HepG2 (cell line): ENCODE measurements around the gene LY6G5B. TPM values are rescaled to one million over a fixed set of nuclear protein-coding genes. Genes with fewer than 3 reads are reported as not detected.
A peak's percentile ranks its signal among the peaks of the same experiment; 100 is the strongest.

ENCODE experiments used
- HOXA7 ChIP-seq: sonication (generic); formaldehyde crosslinking; IDR thresholded peaks from 2 replicates; pipeline ENCODE4 v1.8.1; 2022; ENCODE audit warnings: mild to moderate bottlenecking, missing genetic modification reagents, moderate library complexity
- PCBP1 ChIP-seq: fragments of 200-400 bp; formaldehyde crosslinking; IDR thresholded peaks from 2 replicates; pipeline ENCODE4 v1.6.1; 2017; ENCODE audit warnings: mild to moderate bottlenecking, low read depth, low read length, borderline replicate concordance
- RFX3 ChIP-seq: IDR thresholded peaks from 2 replicates; pipeline ENCODE4 v1.6.1; 2016; ENCODE audit warnings: missing biosample characterization, missing genetic modification reagents
- polyA plus RNA-seq, 8 experiments: library from polyadenylated mRNA; depleted of rRNA in 3 of 8; stranded (reverse) in 7 of 8; unstranded in 1 of 8; fragments of >200 nt; fragmentation: Illumina TruSeq in 4 of 8; extraction: Trizol in 4 of 8; gene quantifications; 2 replicates each; pipeline versions ENCODE4 v1.2.1 to v1.2.3, GENCODE V29; 2011 to 2016; ENCODE audit warnings: low read depth in 4 of 8, missing spikeins in 1 of 8, mixed read lengths in 1 of 8; ENCODE audit not compliant: insufficient read depth in 1 of 8
- total RNA-seq, 5 experiments: library from RNA; depleted of rRNA; stranded (reverse); fragments of >200 nt; fragmentation: Illumina TruSeq; extraction: Trizol; gene quantifications; 2 replicates each; pipeline ENCODE4 v1.2.3, GENCODE V29; 2016; ENCODE audit warnings: low read depth in 1 of 5
- TF ChIP-seq, protein P1 (sequence below): IDR thresholded peaks from 2 replicates; pipeline ENCODE4 v1.6.1; 2016; ENCODE audit warnings: low read depth, missing genetic modification reagents, missing compliant biosample characterization
- TF ChIP-seq, protein P2 (sequence below): sonication (generic); formaldehyde crosslinking; IDR thresholded peaks from 2 replicates; pipeline ENCODE4 v1.4.0; 2020; ENCODE audit warnings: missing genetic modification reagents, mild to moderate bottlenecking, borderline replicate concordance
- TF ChIP-seq, protein P3 (sequence below): sonication (generic); formaldehyde crosslinking; IDR thresholded peaks from 2 replicates; pipeline ENCODE4 v1.9.0; 2021; ENCODE audit warnings: mild to moderate bottlenecking, missing genetic modification reagents
- TF ChIP-seq, protein P4 (sequence below): sonication (generic); formaldehyde crosslinking; IDR thresholded peaks from 2 replicates; pipeline ENCODE4 v1.5.1; 2020; ENCODE audit warnings: mild to moderate bottlenecking, missing genetic modification reagents, borderline replicate concordance

Gene LY6G5B
- total and polyA plus RNA-seq, 2 of the 13 experiments (the other 11 are each of a cell fraction or from before 2014, with no cell fraction given), result 7.8 to 15.7 TPM

DNA sequence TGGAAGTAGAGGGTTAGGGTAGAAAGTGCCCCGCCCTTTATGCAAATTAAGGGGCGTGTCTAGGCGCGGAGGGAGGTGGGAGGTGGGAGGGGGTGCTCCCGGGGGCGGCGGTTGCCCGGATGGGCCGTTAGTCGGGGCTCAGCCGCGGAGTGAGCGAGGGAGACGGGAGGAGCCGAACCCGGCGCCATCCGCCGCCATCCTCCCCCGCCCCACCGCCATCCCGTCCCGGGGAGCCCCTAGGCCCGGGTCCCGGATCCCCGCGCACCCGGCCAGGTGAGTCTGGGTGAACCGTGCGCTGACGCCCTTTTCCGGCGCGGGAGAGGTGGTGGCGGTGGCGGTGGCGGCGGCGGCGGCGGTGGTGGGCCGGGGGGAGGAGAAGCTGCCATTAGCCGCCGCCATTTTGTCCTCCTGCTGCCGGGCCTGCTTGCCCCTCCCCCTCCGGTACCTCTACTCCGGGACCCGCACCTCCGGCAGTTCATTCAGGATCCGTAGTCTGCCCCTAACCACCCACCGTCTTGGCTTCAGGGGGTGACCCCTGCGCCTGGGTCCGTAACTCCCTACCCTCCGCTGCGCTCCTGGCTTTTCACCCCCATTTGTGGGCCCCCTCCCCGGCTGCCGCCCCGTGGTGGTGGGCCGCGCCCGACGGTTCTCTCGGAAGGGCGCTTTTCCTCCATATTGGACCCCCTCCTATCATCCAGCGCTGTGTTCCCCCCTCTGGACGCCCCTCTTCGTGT lies 49.0 kb upstream of the LY6G5B start, which contains the start of gene PRRC2A (continued):
- TF ChIP-seq, protein P1, sequence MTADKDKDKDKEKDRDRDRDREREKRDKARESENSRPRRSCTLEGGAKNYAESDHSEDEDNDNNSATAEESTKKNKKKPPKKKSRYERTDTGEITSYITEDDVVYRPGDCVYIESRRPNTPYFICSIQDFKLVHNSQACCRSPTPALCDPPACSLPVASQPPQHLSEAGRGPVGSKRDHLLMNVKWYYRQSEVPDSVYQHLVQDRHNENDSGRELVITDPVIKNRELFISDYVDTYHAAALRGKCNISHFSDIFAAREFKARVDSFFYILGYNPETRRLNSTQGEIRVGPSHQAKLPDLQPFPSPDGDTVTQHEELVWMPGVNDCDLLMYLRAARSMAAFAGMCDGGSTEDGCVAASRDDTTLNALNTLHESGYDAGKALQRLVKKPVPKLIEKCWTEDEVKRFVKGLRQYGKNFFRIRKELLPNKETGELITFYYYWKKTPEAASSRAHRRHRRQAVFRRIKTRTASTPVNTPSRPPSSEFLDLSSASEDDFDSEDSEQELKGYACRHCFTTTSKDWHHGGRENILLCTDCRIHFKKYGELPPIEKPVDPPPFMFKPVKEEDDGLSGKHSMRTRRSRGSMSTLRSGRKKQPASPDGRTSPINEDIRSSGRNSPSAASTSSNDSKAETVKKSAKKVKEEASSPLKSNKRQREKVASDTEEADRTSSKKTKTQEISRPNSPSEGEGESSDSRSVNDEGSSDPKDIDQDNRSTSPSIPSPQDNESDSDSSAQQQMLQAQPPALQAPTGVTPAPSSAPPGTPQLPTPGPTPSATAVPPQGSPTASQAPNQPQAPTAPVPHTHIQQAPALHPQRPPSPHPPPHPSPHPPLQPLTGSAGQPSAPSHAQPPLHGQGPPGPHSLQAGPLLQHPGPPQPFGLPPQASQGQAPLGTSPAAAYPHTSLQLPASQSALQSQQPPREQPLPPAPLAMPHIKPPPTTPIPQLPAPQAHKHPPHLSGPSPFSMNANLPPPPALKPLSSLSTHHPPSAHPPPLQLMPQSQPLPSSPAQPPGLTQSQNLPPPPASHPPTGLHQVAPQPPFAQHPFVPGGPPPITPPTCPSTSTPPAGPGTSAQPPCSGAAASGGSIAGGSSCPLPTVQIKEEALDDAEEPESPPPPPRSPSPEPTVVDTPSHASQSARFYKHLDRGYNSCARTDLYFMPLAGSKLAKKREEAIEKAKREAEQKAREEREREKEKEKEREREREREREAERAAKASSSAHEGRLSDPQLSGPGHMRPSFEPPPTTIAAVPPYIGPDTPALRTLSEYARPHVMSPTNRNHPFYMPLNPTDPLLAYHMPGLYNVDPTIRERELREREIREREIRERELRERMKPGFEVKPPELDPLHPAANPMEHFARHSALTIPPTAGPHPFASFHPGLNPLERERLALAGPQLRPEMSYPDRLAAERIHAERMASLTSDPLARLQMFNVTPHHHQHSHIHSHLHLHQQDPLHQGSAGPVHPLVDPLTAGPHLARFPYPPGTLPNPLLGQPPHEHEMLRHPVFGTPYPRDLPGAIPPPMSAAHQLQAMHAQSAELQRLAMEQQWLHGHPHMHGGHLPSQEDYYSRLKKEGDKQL (CRISPR knock-in tag), result no peak
- TF ChIP-seq, protein P2, sequence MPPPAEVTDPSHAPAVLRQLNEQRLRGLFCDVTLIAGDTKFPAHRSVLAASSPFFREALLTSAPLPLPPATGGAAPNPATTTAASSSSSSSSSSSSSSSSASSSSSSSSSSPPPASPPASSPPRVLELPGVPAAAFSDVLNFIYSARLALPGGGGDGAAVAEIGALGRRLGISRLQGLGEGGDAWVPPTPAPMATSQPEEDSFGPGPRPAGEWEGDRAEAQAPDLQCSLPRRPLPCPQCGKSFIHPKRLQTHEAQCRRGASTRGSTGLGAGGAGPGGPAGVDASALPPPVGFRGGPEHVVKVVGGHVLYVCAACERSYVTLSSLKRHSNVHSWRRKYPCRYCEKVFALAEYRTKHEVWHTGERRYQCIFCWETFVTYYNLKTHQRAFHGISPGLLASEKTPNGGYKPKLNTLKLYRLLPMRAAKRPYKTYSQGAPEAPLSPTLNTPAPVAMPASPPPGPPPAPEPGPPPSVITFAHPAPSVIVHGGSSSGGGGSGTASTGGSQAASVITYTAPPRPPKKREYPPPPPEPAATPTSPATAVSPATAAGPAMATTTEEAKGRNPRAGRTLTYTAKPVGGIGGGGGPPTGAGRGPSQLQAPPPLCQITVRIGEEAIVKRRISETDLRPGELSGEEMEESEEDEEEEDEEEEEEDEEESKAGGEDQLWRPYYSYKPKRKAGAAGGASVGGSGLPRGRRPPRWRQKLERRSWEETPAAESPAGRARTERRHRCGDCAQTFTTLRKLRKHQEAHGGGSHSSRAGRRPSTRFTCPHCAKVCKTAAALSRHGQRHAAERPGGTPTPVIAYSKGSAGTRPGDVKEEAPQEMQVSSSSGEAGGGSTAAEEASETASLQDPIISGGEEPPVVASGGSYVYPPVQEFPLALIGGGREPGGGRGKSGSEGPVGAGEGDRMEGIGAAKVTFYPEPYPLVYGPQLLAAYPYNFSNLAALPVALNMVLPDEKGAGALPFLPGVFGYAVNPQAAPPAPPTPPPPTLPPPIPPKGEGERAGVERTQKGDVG (CRISPR knock-in tag), result peak; percentile 76; the same call in 1 of the 2 replicates
- TF ChIP-seq, protein P3, sequence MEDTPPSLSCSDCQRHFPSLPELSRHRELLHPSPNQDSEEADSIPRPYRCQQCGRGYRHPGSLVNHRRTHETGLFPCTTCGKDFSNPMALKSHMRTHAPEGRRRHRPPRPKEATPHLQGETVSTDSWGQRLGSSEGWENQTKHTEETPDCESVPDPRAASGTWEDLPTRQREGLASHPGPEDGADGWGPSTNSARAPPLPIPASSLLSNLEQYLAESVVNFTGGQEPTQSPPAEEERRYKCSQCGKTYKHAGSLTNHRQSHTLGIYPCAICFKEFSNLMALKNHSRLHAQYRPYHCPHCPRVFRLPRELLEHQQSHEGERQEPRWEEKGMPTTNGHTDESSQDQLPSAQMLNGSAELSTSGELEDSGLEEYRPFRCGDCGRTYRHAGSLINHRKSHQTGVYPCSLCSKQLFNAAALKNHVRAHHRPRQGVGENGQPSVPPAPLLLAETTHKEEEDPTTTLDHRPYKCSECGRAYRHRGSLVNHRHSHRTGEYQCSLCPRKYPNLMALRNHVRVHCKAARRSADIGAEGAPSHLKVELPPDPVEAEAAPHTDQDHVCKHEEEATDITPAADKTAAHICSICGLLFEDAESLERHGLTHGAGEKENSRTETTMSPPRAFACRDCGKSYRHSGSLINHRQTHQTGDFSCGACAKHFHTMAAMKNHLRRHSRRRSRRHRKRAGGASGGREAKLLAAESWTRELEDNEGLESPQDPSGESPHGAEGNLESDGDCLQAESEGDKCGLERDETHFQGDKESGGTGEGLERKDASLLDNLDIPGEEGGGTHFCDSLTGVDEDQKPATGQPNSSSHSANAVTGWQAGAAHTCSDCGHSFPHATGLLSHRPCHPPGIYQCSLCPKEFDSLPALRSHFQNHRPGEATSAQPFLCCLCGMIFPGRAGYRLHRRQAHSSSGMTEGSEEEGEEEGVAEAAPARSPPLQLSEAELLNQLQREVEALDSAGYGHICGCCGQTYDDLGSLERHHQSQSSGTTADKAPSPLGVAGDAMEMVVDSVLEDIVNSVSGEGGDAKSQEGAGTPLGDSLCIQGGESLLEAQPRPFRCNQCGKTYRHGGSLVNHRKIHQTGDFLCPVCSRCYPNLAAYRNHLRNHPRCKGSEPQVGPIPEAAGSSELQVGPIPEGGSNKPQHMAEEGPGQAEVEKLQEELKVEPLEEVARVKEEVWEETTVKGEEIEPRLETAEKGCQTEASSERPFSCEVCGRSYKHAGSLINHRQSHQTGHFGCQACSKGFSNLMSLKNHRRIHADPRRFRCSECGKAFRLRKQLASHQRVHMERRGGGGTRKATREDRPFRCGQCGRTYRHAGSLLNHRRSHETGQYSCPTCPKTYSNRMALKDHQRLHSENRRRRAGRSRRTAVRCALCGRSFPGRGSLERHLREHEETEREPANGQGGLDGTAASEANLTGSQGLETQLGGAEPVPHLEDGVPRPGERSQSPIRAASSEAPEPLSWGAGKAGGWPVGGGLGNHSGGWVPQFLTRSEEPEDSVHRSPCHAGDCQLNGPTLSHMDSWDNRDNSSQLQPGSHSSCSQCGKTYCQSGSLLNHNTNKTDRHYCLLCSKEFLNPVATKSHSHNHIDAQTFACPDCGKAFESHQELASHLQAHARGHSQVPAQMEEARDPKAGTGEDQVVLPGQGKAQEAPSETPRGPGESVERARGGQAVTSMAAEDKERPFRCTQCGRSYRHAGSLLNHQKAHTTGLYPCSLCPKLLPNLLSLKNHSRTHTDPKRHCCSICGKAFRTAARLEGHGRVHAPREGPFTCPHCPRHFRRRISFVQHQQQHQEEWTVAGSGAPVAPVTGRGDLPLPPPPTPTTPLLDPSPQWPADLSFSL (CRISPR knock-in tag), result no peak
- TF ChIP-seq RFX3, result no peak
- TF ChIP-seq PCBP1, result 0 out of 2 replicates have a peak, but pooled peaks have one; percentile 53
- TF ChIP-seq, protein P4, sequence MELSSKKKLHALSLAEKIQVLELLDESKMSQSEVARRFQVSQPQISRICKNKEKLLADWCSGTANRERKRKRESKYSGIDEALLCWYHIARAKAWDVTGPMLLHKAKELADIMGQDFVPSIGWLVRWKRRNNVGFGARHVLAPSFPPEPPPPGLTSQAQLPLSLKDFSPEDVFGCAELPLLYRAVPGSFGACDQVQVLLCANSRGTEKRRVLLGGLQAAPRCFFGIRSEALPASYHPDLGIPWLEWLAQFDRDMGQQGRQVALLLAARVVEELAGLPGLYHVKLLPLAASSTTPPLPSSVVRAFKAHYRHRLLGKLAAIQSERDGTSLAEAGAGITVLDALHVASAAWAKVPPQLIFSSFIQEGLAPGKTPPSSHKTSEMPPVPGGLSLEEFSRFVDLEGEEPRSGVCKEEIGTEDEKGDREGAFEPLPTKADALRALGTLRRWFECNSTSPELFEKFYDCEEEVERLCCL (CRISPR knock-in tag), result no peak; the same call in 1 of the 2 replicates
- TF ChIP-seq HOXA7 (CRISPR knock-in tag), result no peak
